GM10847 (cell line): Measurements from ENCODE around the gene LRCH4.

Experiments used
- POLR2A ChIP-seq: IDR thresholded peaks from 2 replicates; pipeline ENCODE4 v1.6.1; 2011; ENCODE audit not compliant: insufficient read length; ENCODE audit errors: extremely low read depth

Gene LRCH4

GRCh38 chr7:100568176-100568895 lies 17.6 kb downstream of the LRCH4 start:
- TF ChIP-seq POLR2A, result no peak

DNA sequence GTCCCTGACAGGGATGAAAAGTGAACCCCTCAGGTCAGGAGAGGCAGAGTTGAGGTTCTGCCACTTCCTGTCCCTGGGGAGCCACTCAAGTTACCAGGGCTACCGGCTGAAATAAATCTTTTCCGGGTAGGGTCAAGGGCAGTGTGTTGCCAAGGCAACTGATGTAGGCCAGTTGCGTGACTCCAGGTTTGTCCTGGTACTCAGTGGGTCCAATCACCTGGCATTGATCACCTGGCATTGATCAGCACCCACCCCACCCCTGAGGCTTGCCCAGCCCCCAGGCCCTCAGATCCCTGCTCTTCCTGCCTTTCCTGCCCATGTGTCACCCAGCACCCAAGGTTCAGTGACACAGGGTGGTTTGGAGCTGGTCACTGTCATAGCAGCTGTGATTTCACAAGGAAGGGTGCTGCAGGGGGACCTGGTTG lies 18.2 kb downstream of the LRCH4 start:
- no peak for TF ChIP-seq POLR2A

- TF ChIP-seq POLR2A, result no peak
Observed at GRCh38 chr7:100567031-100567730, 18.7 kb downstream of the LRCH4 start.

DNA sequence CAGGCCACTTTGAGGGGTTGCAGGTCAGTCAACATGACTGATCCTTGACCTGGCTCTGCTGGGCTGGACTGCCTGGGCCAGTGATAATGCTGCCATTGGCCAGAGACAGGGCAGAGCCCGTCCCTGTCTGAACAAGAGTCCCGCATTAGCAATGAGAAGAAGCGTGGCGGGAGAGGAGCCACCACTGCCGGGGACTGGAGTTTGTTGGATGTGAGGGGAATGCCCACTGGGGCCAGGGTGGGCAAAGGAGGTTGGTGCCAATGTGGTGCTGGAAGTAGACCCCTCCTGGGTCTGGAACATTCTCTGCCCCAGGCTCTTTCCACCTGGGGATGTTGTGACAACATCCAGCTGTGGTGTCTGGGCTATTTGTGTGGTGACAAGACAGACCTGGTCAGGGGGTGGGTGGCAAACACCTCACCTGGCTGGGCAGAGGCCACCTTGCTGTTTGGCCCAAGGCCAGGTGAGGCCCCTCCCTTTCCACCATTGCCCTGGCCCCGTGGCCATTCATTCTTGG lies 19.9 kb downstream of the LRCH4 start:
- no peak for TF ChIP-seq POLR2A

DNA sequence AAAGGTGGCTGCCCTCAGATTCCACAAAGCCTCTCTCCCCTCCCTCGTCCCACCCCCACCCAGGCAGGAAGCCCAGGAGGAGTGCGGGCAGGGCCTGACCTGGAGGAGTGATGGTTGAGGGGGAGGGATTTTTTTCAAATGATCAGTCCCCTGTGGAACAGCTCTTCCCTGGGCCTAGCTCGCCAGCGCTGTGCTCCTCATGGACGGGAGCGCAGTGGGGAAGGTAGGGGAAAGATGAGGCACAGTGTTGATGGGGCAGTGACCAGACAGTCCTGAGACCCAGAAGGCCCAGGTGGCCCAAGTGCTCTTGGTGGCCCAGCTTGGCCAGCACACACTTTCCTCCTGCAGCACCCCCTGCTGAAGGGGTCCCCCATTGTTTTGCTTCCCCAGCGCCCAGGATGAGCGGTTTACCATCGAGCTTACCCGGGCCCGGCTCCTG lies 20.8 kb downstream of the LRCH4 start:
- TF ChIP-seq POLR2A, result no peak

DNA sequence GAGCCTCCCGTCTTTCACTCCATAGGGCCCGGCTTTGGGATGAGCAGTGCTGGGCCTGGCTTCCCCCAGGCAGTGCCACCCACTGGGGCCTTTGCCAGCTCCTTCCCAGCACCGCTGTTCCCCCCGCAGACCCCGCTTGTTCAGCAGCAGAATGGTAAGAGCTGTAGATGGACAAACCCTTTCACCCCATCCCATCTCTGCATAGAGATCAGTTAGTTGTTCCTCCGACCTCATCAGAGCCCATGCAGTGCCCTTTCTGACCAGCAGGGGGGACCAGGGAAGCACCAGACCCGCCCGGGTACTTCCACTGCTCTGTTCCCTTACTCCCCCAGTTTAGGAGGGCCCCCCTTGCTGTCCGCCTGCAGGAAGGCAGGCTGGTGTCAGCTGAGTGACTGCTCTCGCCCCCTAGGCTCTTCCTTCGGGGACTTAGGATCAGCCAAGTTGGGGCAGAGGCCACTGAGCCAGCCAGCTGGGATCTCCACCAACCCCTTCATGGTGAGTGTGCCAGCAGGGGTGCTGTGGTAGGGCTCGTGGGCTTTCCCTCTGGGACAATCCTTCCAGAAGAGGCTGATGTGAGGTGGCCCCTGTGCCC lies 22.0 kb downstream of the LRCH4 start:
- TF ChIP-seq POLR2A, result no peak

DNA sequence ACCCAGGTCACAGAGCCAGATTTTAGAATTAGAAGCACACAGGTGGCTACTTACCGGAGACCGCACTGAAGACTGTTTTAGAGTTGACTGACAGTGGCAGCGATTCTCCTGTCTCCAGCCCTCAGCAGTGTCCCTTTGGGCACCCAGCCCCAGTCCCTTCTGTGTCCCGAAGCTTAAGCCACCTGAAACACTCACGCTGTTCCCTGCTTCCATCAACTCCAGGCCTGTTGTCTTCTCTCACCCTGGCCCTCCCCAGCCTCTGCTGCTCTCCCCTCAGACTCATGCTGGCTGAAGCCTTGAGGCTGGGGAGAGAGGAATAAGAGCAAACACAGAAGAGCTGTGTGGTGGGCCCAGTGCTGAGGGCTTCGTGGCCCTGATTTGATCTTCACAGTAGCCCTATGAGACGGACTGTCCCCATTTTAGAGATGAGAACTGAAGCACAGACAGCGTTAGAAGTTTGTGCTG lies 22.8 kb downstream of the LRCH4 start:
- no peak for TF ChIP-seq POLR2A

GRCh38 chr7:100562195-100563099 lies 23.5 kb downstream of the LRCH4 start:
- TF ChIP-seq POLR2A, result no peak

DNA sequence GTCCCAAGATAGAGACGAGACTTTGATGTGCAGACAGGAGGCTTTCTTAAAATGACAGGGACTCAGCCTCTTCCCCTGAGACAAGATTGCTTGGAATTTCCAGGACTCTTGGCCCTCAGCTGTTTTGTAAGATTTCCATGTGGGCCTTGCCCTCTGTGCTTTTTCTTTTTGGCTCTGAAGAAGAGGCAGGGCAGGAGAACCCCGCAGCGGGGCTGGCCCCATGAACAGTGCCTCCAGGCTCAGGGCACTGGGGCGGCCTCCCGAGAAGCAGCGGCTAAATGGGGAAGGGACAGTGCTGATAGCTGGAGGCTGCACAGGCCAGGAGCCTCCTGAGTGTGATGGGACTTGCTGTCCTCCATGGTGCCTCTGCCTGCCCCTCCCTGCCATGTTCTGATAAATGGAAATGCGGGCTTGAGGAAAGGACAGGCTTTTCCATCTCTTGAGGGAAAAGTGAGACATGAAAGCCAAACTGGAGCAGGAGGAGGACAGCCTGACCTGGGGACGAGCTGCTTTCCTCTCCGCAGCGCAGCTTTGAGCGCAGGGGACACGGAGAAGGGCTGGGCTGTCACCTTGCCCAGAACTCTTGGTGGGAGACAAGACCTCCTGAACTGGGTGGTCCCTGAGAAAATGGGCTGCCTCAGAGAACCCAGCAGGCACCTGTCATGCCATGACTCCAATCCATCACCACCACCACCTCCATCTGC lies 24.3 kb downstream of the LRCH4 start:
- no peak for TF ChIP-seq POLR2A

DNA sequence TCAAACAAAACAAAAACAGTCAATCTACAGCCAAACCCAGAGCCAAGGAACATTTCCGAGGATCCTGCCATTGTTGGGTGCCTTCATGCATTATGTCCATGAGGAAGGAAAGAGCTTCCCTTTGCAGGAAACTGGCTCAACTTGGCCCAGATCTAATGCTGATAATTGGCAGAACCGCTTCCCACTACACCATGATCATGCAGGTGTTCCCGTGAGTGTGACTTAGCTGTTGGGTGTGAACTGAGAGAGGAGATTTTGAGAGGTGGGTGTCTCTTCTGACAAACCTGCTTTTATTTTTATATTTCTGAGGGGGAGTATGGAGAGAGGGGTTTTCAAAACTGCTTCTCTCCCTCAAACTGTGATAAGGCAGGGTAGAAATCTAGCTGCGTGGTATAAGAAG lies 26.8 kb downstream of the LRCH4 start:
- TF ChIP-seq POLR2A, result no peak

DNA sequence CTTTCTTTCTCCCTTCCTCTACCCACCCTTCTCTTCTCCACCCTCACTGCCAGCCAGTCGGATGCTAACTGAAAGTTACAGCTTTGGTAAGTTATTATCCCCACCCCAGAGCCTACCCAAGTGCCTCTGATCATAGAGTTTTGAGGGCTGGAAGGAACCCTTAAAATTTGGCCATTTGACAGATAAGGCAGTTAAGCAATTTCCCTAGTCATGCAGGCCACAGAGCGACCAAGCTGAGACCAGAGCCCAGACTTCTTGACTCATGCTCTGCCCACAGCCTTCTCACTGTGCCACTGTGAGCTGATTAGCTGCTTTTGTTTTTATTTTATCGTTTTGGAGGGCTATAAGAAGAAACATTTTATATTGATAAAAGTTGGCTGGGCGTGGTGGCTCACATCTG lies 29.4 kb downstream of the LRCH4 start:
- no peak for TF ChIP-seq POLR2A

GRCh38 chr7:100555701-100556100 lies 30.2 kb downstream of the LRCH4 start:
- no peak for TF ChIP-seq POLR2A

- no peak for TF ChIP-seq POLR2A
Observed at GRCh38 chr7:100553032-100553431, 32.9 kb downstream of the LRCH4 start.

GRCh38 chr7:100552532-100552931 lies 33.4 kb downstream of the LRCH4 start:
- TF ChIP-seq POLR2A, result no peak

GRCh38 chr7:100547872-100548271 lies 38.1 kb downstream of the LRCH4 start:
- TF ChIP-seq POLR2A, result no peak
